HG03571 (cell line): ENCODE data around the gene NGB.
"Not testable (repeated sequence)": the region's sequence is repeated elsewhere in the genome, so short reads cannot be mapped to it uniquely, and the experiment has no call there.

Source experiments
- ATAC-seq: cut with Tn5 transposase; IDR thresholded peaks from one replicate; pipeline ENCODE4 v1.9.1; 2021; ENCODE audit not compliant: unreplicated experiment

NGB gene

DNA sequence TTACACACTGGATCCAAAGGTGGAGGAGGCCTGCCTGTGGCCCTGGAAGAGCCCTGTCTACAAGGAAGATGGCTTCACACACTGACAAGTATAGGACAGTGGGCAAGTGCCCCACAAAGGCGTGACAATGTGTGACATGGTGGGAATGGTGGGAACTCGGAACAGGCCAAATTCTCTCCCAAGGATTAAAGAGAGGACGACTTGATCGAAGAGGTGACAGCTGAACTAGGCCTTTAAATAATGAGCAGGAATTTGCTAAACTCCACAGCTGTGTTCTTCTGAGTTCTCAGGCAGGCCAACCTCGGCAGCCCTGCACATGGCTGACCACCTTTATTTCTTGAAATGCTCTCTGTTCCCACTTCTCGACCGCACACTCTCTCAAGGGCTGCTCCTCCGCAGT, 25.9 kb upstream of the NGB start:
- ATAC-seq: no peak

DNA sequence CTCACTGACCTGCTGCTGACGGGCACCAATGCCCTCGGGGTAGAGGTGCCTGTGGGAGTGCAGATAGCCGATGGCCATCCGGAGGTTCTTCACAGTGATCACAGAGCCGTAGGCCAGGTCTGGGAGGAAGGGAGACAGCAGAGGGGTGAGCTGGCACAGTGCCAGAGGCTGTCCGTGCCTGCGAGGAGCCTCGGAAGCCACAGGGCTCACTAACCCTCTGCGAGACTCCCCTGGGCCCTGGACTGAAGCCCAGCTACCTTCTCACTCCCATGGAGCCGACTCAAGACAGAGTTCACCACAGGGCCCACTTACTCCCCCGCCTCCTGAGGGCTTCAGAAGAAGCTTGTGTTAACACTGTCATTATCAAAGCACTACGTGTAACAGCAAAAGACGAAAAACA, 25.1 kb upstream of the NGB start:
- no peak for ATAC-seq

GRCh38 chr14:77290705-77291104, 19.7 kb upstream of the NGB start:
- no peak for ATAC-seq

DNA sequence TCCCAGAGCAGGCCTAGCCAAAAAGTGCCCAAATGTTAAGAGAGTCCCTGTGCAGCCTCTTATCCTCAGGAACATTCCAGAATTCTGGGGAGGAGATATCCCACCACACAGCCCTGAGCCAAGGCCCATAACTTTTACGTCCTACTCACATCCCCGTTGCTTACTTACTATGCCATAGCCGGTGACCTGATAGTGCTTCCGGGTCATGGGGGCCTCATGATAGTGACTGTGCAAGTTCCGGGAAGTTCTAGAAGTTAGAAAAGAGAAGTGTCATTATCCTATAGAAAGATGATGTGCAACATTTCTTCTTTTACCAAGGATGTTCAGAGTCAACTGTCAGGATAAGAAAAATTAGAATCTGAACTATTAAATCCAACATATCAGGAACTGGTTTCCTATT, 15.6 kb upstream of the NGB start:
- no peak for ATAC-seq

- ATAC-seq: no peak
Measured at GRCh38 chr14:77284466-77284865, 13.5 kb upstream of the NGB start.

GRCh38 chr14:77284066-77284465, 13.1 kb upstream of the NGB start:
- no peak for ATAC-seq

- ATAC-seq: no peak
Measured at GRCh38 chr14:77281852-77282410, 10.9 kb upstream of the NGB start.

DNA sequence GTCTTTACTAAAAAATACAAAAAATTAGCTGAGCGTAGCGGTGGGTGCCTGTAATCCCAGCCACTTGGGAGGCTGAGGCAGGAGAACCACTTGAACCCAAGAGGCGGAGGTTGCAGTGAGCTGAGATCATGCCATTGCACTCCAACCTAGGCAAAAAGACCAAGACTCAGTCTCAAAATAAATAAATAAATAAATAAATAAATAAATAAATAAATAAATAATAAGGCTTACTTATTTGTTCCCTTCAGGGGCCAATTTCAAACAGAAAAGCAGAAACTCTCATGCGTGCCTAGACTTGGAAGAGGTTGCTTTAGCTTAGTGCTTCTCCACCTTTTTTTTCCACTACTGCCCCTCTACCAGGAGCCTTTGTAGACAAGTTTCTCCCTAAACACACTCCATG, 9.9 kb upstream of the NGB start:
- not testable (repeated sequence) for ATAC-seq

GRCh38 chr14:77279719-77280118, 8.7 kb upstream of the NGB start:
- no peak for ATAC-seq

DNA sequence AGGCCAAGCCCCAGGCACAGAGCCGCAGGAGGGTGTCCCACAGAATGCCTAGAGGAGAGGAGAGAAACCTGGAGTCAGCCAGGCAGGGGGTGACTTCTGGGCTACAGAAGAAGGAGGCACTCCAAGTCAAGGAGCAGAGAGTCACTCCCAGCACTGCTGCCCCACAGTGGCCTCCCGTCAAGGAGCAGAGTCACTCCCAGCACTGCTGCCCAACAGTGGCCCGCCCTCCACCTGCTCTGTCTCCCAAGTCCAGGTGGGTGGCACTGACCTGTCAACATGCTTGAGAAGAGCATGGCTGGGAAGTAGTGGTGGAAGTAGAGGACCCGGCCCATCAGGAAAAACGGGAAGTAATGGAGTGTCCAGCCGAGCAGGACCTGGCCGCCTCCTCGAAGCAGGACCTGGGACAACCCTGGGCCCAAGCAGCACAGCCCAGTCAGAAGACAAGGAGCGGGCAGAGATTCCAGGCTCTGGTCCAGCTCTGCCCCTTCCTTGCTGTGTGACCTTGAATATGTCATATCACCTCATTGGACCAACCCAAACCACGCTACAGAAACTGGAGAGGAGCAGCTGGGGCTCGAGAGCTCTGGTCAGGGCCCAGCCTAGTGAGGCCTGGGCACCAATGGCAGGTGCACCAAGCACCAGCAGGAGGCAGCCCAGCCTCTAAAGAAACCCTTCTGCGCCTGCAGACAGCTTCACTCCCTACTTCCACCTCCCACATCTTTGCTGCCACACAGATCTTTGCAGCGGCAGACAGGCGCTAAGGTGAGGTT, 7.6 kb upstream of the NGB start:
- ATAC-seq: no peak

GRCh38 chr14:77276959-77277358, 6.0 kb upstream of the NGB start:
- no peak for ATAC-seq

GRCh38 chr14:77276295-77276935, 5.4 kb upstream of the NGB start:
- ATAC-seq: no peak

GRCh38 chr14:77275601-77276017, 4.6 kb upstream of the NGB start:
- no peak for ATAC-seq

DNA sequence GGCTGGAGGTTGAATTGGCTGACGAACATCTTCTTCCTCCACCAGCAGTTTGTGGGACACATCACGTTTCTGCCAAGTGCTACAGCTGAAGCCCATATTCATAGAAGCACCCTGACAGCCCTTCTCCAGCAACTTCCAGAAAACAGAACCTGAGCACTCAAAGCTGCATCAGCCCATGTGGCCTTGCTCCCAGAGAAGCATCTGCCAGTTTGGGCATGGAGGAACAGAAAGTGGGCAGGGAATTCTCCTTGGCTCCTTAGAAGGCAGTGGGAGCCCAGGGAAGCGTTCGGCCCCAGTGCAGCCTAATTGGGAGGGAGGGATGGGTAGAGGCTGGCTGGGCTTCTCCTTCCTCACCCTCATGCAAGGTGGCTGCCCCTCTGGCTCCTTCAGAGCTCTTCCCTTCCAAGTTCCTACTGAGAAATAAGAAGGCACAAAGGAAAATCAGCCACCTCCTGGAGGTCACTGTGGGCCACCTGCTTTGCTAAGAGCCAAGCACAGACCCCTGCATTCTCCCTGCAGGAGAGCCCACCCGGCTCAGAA, 4.1 kb upstream of the NGB start:
- no peak for ATAC-seq

DNA sequence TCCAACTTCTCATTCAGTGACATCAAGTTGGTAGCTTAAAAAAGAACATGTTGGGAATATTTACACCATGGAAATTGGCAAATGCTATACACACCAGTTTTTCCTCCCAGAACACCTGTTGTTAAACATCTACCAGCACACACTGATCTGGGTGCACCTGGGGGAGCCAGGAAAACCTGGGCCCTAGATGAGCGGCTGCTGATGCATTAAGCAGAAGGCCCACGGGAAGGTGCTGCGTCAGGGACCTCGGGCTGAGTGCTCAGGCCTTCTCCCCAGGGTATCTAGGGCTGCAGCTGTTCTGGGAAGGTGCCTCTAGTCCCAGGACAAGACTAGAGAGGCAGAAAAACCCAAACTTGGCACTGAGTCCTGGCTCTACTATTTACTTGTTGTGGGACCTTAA, 2.8 kb upstream of the NGB start:
- ATAC-seq: no peak

- no peak for ATAC-seq
Measured at GRCh38 chr14:77272261-77272660, 1.3 kb upstream of the NGB start.

DNA sequence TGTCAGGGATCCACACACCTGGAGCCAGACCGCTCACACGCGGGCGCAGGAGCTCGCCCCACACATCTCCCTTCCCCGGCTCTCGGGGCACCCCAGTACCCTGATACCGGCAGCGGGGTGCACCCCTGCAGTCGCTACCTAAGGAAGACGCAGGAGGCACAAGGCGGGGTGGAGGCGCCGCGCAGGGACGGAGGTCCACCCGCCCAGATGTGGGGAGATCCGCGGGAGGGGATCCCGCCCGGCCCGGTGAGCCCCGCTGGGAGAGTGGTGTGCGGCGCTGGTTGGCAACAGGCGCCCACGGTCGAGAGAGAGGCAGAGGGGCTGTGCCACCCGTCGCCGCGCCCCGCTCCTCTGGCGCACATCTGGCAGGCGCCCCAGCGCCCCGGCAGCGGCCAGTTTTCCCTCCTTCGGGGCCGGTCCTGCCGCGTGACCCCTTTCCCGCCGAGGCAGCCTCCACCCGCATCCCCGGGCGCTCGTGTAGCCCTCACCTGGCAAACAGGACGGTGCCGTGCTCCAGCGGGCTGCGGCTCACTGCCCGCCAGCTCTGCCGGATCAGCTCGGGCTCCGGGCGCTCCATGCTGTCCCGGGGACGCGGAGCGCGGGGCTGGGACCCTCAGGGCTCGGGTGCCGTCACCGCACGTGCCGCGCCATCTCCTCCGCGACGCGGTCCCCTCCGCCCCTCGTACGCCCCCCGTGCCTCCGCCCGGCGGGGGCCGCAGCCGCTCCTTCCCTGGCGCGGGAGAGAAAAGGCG, 469 bp downstream of the NGB start:
- no peak for ATAC-seq

DNA sequence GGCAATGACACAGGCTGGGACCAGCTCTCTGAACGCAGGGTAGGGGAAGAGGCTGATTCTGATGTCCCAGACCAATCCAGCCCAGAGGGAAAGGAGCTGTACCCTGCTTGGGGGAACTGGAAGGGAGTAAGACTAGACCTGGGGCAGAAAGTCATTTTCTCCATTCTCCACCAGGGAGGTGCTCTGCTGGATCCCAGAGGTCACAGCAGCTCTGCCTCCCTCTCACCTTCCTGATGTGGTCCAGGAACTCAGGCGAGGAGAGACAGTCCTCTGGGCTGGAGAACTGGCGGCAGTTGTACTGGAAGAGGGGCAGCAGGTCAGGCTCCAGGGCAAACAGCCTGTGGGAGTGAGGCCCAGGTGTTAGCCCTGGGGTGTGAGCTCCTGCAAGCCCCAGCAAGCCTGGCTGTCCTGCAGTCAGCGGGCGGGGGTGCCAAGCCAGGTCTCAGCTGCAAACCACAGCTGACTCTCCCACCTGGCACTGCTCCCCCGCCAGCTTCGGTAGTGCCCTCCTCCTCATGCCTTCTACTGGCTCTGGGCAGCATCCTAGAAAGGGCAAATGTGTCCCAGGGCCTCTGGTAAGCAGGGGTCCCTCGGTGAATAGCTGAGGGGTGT, 1.9 kb downstream of the NGB start:
- no peak for ATAC-seq

DNA sequence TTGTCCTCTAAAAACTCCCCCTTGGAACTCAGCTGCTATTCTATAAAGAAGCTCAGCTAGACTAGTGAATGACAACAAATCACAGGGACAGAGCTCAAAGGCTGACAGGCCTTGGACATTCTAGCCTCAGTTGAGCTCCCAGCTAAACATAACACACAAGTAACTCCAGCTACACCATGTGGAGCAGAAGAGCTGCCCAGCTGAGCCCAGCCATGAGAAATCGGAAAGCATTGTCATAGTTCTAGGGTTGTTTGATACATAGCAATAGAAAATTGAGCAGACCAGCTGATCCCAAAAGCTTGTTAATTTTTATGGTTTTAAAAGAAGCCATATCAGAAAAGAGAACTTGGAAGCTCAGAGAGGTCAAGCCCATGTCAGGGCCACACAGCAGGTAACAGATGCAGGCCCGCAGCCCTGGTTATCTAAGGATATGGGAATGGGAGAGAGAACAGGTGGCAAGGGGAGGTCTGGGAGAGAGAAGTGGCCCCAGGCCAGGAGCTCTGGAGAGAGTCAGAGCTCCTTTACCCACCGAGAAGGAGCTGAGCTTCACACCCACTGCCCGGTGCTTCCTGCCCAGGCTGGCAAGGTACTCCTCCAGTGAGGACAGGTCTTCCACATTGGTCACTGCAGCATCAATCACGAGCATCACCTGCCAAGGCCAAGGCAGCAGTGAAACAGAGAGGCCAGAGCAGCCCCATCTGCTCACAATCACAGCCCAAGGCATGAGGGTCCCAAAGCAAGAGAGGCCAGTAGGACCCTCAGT, 2.9 kb downstream of the NGB start:
- ATAC-seq: no peak

- no peak for ATAC-seq
Measured at GRCh38 chr14:77266336-77266735, 4.7 kb downstream of the NGB start.
